GM12872 (cell line): ENCODE data around the gene TLE1.

Source experiments
- CTCF ChIP-seq: IDR thresholded peaks from 3 replicates; pipeline ENCODE4 v1.5.1; 2011; ENCODE audit warnings: low read depth, mild to moderate bottlenecking, low read length, moderate library complexity; ENCODE audit not compliant: insufficient read depth

Gene TLE1

GRCh38 chr9:81631218-81631745 is 58.1 kb downstream of the TLE1 start:
- no peak for TF ChIP-seq CTCF

GRCh38 chr9:81629440-81629839 is 59.9 kb downstream of the TLE1 start:
- TF ChIP-seq CTCF, result no peak

- no peak for TF ChIP-seq CTCF
These were observed 60.5 kb downstream of the TLE1 start for GRCh38 chr9:81628897-81629296.

GRCh38 chr9:81627481-81627880 is 61.9 kb downstream of the TLE1 start:
- no peak for TF ChIP-seq CTCF

- no peak for TF ChIP-seq CTCF
These were observed 62.8 kb downstream of the TLE1 start for GRCh38 chr9:81626511-81626910.

GRCh38 chr9:81625969-81626368 is 63.4 kb downstream of the TLE1 start:
- TF ChIP-seq CTCF, result no peak

GRCh38 chr9:81623778-81624177 is 65.6 kb downstream of the TLE1 start:
- no peak for TF ChIP-seq CTCF
